ENCODE measurements around the gene PRSS1. TPM values are rescaled to one million over a fixed set of nuclear protein-coding genes. Genes with fewer than 3 reads are reported as not detected.
"Not testable (repeated sequence)": the region's sequence is repeated elsewhere in the genome, so short reads cannot be mapped to it uniquely, and the experiment has no call there.

Gene PRSS1
- total RNA-seq, 4 donors from 2014 or later = 1.0 TPM; not detected in 3

- no peaks in the 10 kb centered on the region for H3K36me3 ChIP-seq
- intact Hi-C loops (cut with DNase I; ENCODE audit: low total_unique reads) = no loop called here
- TF ChIP-seq CTCF (IDR thresholded peaks at IDR 0.05) (no peak), POLR2A (IDR thresholded peaks at IDR 0.05) (no peak)
- no peak for DNase-seq
- no peak overlapping the region for H3K27ac ChIP-seq
- no peaks in the 10 kb centered on the region for H3K9me3 ChIP-seq
- H3K4me1 ChIP-seq = no peaks in the 10 kb centered on the region
- H3K4me3 ChIP-seq = no peak overlapping the region
- no peaks in the 10 kb centered on the region for H3K27me3 ChIP-seq
Measured at GRCh38 chr7:142776206-142776844, 27.1 kb downstream of the PRSS1 start.

- H3K27me3 ChIP-seq; H3K4me1 ChIP-seq; H3K27ac ChIP-seq; H3K4me3 ChIP-seq; H3K9me3 ChIP-seq; intact Hi-C loops (cut with DNase I; ENCODE audit: low total_unique reads); H3K36me3 ChIP-seq; DNase-seq: not testable (repeated sequence)
Measured at GRCh38 chr7:142776845-142777225, 27.6 kb downstream of the PRSS1 start.

GRCh38 chr7:142777318-142777717, 28.0 kb downstream of the PRSS1 start:
- H3K9me3 ChIP-seq = no peaks in the 10 kb centered on the region
- no peaks in the 10 kb centered on the region for H3K36me3 ChIP-seq
- H3K27me3 ChIP-seq = no peaks in the 10 kb centered on the region
- H3K4me3 ChIP-seq = no peak overlapping the region
- no peaks in the 10 kb centered on the region for H3K4me1 ChIP-seq
- TF ChIP-seq CTCF (IDR thresholded peaks at IDR 0.05) (no peak), POLR2A (IDR thresholded peaks at IDR 0.05) (no peak)
- no peak for DNase-seq
- intact Hi-C loops (cut with DNase I; ENCODE audit: low total_unique reads) = no loop called here
- no peak overlapping the region for H3K27ac ChIP-seq

GRCh38 chr7:142782922-142783900, 33.9 kb downstream of the PRSS1 start:
- H3K4me3 ChIP-seq = no peak overlapping the region
- peak; percentile 65 to 81 for DNase-seq
- H3K4me1 ChIP-seq = no peaks in the 10 kb centered on the region
- H3K36me3 ChIP-seq = no peaks in the 10 kb centered on the region
- no peaks in the 10 kb centered on the region for H3K27me3 ChIP-seq
- no peak overlapping the region for H3K27ac ChIP-seq
- intact Hi-C loops (cut with DNase I; ENCODE audit: low total_unique reads) = no loop called here
- H3K9me3 ChIP-seq = no peaks in the 10 kb centered on the region
- TF ChIP-seq CTCF (IDR thresholded peaks at IDR 0.05) (peak; percentile 79 to 95 (median 92)), POLR2A (IDR thresholded peaks at IDR 0.05) (no peak)

GRCh38 chr7:142784096-142784495, 34.8 kb downstream of the PRSS1 start:
- no peak for DNase-seq
- H3K4me3 ChIP-seq = no peak overlapping the region
- TF ChIP-seq POLR2A (IDR thresholded peaks at IDR 0.05) = no peak
- no peak for TF ChIP-seq CTCF (IDR thresholded peaks at IDR 0.05)
- no peak overlapping the region for H3K27ac ChIP-seq
- no peaks in the 10 kb centered on the region for H3K27me3 ChIP-seq
- intact Hi-C loops (cut with DNase I; ENCODE audit: low total_unique reads) = no loop called here
- no peaks in the 10 kb centered on the region for H3K9me3 ChIP-seq
- no peaks in the 10 kb centered on the region for H3K4me1 ChIP-seq
- H3K36me3 ChIP-seq = no peaks in the 10 kb centered on the region

Data from uterus (tissue), 4 donors.